RWPE1 (cell line): Measurements from ENCODE around the gene REC8.

ENCODE experiments used
- CTCF ChIA-PET: fragments of 350-600 bp; sonication (Branson Sonifier 250); formaldehyde crosslinking; extraction: SDS; loops from one replicate; lab custom pipeline; 2021; lab: Yijun Ruan, JAX
- POLR2A ChIA-PET: fragments of 400-600 bp; formaldehyde crosslinking; extraction: SDS; loops from one replicate; lab custom pipeline; 2020; ENCODE audit warnings: antibody characterized with exemption; ENCODE audit not compliant: low non-redundant PET; lab: Yijun Ruan, JAX
- DNase-seq: peaks from one replicate; pipeline ENCODE4 v3.0.0; 2012; ENCODE audit warnings: low spot score
- H3K27ac ChIP-seq: fragments of 450-650 bp; 2 replicates; pipeline ENCODE4 v1.5.1; 2017
- CTCF ChIP-seq: fragments of 450-650 bp; conservative IDR thresholded peaks from 2 replicates; pipeline ENCODE4 v1.5.1; 2017; ENCODE audit warnings: low read depth, mild to moderate bottlenecking

Gene REC8

GRCh38 chr14:24132976-24133375 lies 38.9 kb upstream of the REC8 start:
- POLR2A ChIA-PET = no interaction called here
- H3K27ac ChIP-seq = no peak overlapping the region
- TF ChIP-seq CTCF = no peak
- CTCF ChIA-PET = interaction anchor here (0.6 kb wide), 1 partner anchor 9 kb away, joined by 4 read pairs; no protein-coding TSS in a partner anchor
- DNase-seq = no peak

GRCh38 chr14:24133735-24134134 lies 38.1 kb upstream of the REC8 start:
- CTCF ChIA-PET = interaction anchor here (0.6 to 0.7 kb wide), 2 partner anchors 10 to 70 kb away, joined by 4 to 5 read pairs; no protein-coding TSS in a partner anchor
- no peak overlapping the region for H3K27ac ChIP-seq
- no peak for TF ChIP-seq CTCF
- DNase-seq = no peak
- POLR2A ChIA-PET = no interaction called here

GRCh38 chr14:24135584-24135833 lies 36.4 kb upstream of the REC8 start:
- CTCF ChIA-PET = no interaction called here
- TF ChIP-seq CTCF = no peak
- H3K27ac ChIP-seq = peak overlapping the region; percentile 96
- POLR2A ChIA-PET = interaction anchor here (0.9 to 2.6 kb wide), 3 partner anchors 11 to 21 kb away, joined by 3 to 12 read pairs (median 5); partner anchors contain the start of genes DCAF11, NRL, PSME2 and RNF31
- DNase-seq = no peak

GRCh38 chr14:24135834-24136683 lies 35.8 kb upstream of the REC8 start, which contains the start of gene PSME1:
Gene PSME1 (plus strand): TSS chr14:24136194. CDS start chr14:24136263, 69 bp downstream.
- peak; percentile 94 for DNase-seq
- CTCF ChIA-PET = interaction anchor here (1.3 kb wide), 1 partner anchor 25 kb away, joined by 7 read pairs; the partner anchor contains the start of gene IRF9

GRCh38 chr14:24136684-24137528 lies 35.0 kb upstream of the REC8 start:
- CTCF ChIA-PET = interaction anchor here (0.6 to 1.4 kb wide), 4 partner anchors 10 to 29 kb away, joined by 4 to 7 read pairs (median 4); partner anchors contain the start of genes IRF9, PSME2 and RNF31
- peak overlapping the region; percentile 96 for H3K27ac ChIP-seq
- POLR2A ChIA-PET = interaction anchor here (0.6 to 2.6 kb wide), 2 partner anchors 10 to 23 kb away, joined by 3 to 12 read pairs; partner anchors contain the start of genes DCAF11, NRL and RNF31
- no peak for TF ChIP-seq CTCF
- DNase-seq = no peak

More at GRCh38 chr14:24135834-24136683, 35.8 kb upstream of the REC8 start, which contains the start of gene PSME1:
- peak within 1 kb of the TSS; percentile 96 for H3K27ac ChIP-seq
- no peak for TF ChIP-seq CTCF
- POLR2A ChIA-PET = interaction anchor here (0.9 to 2.6 kb wide), 3 partner anchors 11 to 22 kb away, joined by 3 to 12 read pairs (median 5); partner anchors contain the start of genes DCAF11, NRL, PSME2 and RNF31
